ENCODE data around the gene LUC7L2.

LUC7L2 gene

GRCh38 chr7:139366400-139366799, 6.7 kb downstream of the LUC7L2 start:
- Histone ChIP-seq H3K27me3 (ENCODE audit: insufficient read depth, low read depth, severe bottlenecking) (no peaks in the 10 kb centered on the region), H3K9me3 (ENCODE audit: severe bottlenecking) (no peaks in the 10 kb centered on the region), H3K36me3 (peaks cover 52% of the 10 kb centered on the region), H3K27ac (no peak overlapping the region), H3K4me3 (ENCODE audit: low read depth, low read length) (no peak overlapping the region)
- no peak for DNase-seq
- no peak for TF ChIP-seq CTCF (IDR thresholded peaks at IDR 0.05; ENCODE audit: low read depth, low read length)

GRCh38 chr7:139367438-139368155, 7.9 kb downstream of the LUC7L2 start:
- H3K27me3 ChIP-seq (ENCODE audit: insufficient read depth, low read depth, severe bottlenecking) = no peaks in the 10 kb centered on the region
- TF ChIP-seq CTCF (IDR thresholded peaks at IDR 0.05; ENCODE audit: low read depth, low read length) = no peak
- peaks cover 49% of the 10 kb centered on the region for H3K36me3 ChIP-seq
- H3K4me3 ChIP-seq (ENCODE audit: low read depth, low read length) = no peak overlapping the region
- no peaks in the 10 kb centered on the region for H3K9me3 ChIP-seq (ENCODE audit: severe bottlenecking)
- DNase-seq = no peak
- H3K27ac ChIP-seq = no peak overlapping the region

- Histone ChIP-seq H3K36me3 (peaks cover 28% of the 10 kb centered on the region), H3K27me3 (ENCODE audit: insufficient read depth, low read depth, severe bottlenecking) (no peaks in the 10 kb centered on the region), H3K27ac (no peak overlapping the region), H3K4me3 (ENCODE audit: low read depth, low read length) (no peak overlapping the region), H3K9me3 (ENCODE audit: severe bottlenecking) (no peaks in the 10 kb centered on the region)
- no peak for TF ChIP-seq CTCF (IDR thresholded peaks at IDR 0.05; ENCODE audit: low read depth, low read length)
- DNase-seq = no peak
These were observed 10.7 kb downstream of the LUC7L2 start for GRCh38 chr7:139370301-139370942.

- no peak overlapping the region for H3K27ac ChIP-seq
- H3K27me3 ChIP-seq (ENCODE audit: insufficient read depth, low read depth, severe bottlenecking) = no peaks in the 10 kb centered on the region
- TF ChIP-seq CTCF (IDR thresholded peaks at IDR 0.05; ENCODE audit: low read depth, low read length) = no peak
- H3K9me3 ChIP-seq (ENCODE audit: severe bottlenecking) = no peaks in the 10 kb centered on the region
- H3K36me3 ChIP-seq = peaks cover 30% of the 10 kb centered on the region
- DNase-seq = no peak
- no peak overlapping the region for H3K4me3 ChIP-seq (ENCODE audit: low read depth, low read length)
These were observed 11.2 kb downstream of the LUC7L2 start for GRCh38 chr7:139370943-139371313.

GRCh38 chr7:139374246-139374645, 14.6 kb downstream of the LUC7L2 start:
- no peak for TF ChIP-seq CTCF (IDR thresholded peaks at IDR 0.05; ENCODE audit: low read depth, low read length)
- Histone ChIP-seq H3K9me3 (ENCODE audit: severe bottlenecking) (no peaks in the 10 kb centered on the region), H3K36me3 (peaks cover 44% of the 10 kb centered on the region), H3K27me3 (ENCODE audit: insufficient read depth, low read depth, severe bottlenecking) (no peaks in the 10 kb centered on the region), H3K27ac (no peak overlapping the region), H3K4me3 (ENCODE audit: low read depth, low read length) (no peak overlapping the region)
- DNase-seq = no peak

All from WERI-Rb-1 (cell line).